Loucy (cell line): Measurements from ENCODE around the gene RASSF4.

Source experiments
- H2AFZ ChIP-seq: fragments of 200-600 bp; sonication (generic); 2 replicates; pipeline ENCODE4 v1.6.0; 2016; ENCODE audit warnings: antibody characterized with exemption, mild to moderate bottlenecking, low read length, moderate library complexity
- H3F3A ChIP-seq: fragments of 200-600 bp; 2 replicates; pipeline ENCODE4 v1.6.0; 2016; ENCODE audit warnings: antibody characterized with exemption, low read depth, mild to moderate bottlenecking
- H3K27me3 ChIP-seq: fragments of 200-600 bp; sonication (generic); 2 replicates; pipeline ENCODE4 v1.6.1; 2014; ENCODE audit warnings: low read length, mild to moderate bottlenecking; ENCODE audit not compliant: insufficient read depth, poor library complexity, severe bottlenecking
- H3K36me3 ChIP-seq: fragments of 200-600 bp; sonication (generic); 2 replicates; pipeline ENCODE4 v1.6.1; 2016; ENCODE audit warnings: low read length; ENCODE audit not compliant: insufficient read depth
- H3K4me1 ChIP-seq: fragments of 200-600 bp; sonication (generic); 2 replicates; pipeline ENCODE4 v1.5.1; 2014; ENCODE audit warnings: low read length, mild to moderate bottlenecking; ENCODE audit not compliant: insufficient read depth, poor library complexity, severe bottlenecking
- H3K4me2 ChIP-seq: fragments of 200-600 bp; sonication (generic); 2 replicates; pipeline ENCODE4 v1.6.0; 2014; ENCODE audit warnings: antibody characterized with exemption, low read length, low read depth, mild to moderate bottlenecking; ENCODE audit not compliant: poor library complexity, severe bottlenecking
- H3K4me3 ChIP-seq: fragments of 200-600 bp; sonication (generic); 2 replicates; pipeline ENCODE4 v1.5.1; 2014; ENCODE audit warnings: low read length, mild to moderate bottlenecking, mixed read lengths; ENCODE audit not compliant: poor library complexity, severe bottlenecking
- H3K79me2 ChIP-seq: fragments of 200-600 bp; sonication (generic); 2 replicates; pipeline ENCODE4 v1.6.1; 2014; ENCODE audit warnings: low read length; ENCODE audit not compliant: insufficient read depth
- H3K9ac ChIP-seq: fragments of 200-600 bp; sonication (generic); 2 replicates; pipeline ENCODE4 v1.6.0; 2014; ENCODE audit warnings: mild to moderate bottlenecking, low read depth, low read length, moderate library complexity; ENCODE audit not compliant: poor library complexity, severe bottlenecking
- H3K9me2 ChIP-seq: fragments of 200-600 bp; sonication (generic); replicated peaks from 2 replicates; pipeline ENCODE4 v1.6.1; 2016; ENCODE audit warnings: low read depth, low read length, mixed read lengths
- H3K9me3 ChIP-seq: fragments of 200-600 bp; sonication (generic); 2 replicates; pipeline ENCODE4 v1.6.1; 2014; ENCODE audit warnings: mild to moderate bottlenecking, antibody characterized with exemption, low read length, low read depth; ENCODE audit not compliant: insufficient read depth
- H4K20me1 ChIP-seq: fragments of 200-600 bp; sonication (generic); 2 replicates; pipeline ENCODE4 v1.6.0; 2014; ENCODE audit warnings: antibody characterized with exemption, low read length, mild to moderate bottlenecking; ENCODE audit not compliant: insufficient read depth, poor library complexity, severe bottlenecking
- EZH2phosphoT487 ChIP-seq: fragments of 200-600 bp; IDR thresholded peaks from 2 replicates; pipeline ENCODE4 v1.6.1; 2018; ENCODE audit warnings: antibody characterized with exemption, mild to moderate bottlenecking, moderate library complexity, borderline replicate concordance
- TF ChIP-seq, protein P1 (sequence below): fragments of 200-600 bp; sonication (generic); conservative IDR thresholded peaks from 2 replicates; pipeline ENCODE4 v1.5.1; 2014; ENCODE audit warnings: mild to moderate bottlenecking, antibody characterized with exemption, low read length

The RASSF4 gene

DNA sequence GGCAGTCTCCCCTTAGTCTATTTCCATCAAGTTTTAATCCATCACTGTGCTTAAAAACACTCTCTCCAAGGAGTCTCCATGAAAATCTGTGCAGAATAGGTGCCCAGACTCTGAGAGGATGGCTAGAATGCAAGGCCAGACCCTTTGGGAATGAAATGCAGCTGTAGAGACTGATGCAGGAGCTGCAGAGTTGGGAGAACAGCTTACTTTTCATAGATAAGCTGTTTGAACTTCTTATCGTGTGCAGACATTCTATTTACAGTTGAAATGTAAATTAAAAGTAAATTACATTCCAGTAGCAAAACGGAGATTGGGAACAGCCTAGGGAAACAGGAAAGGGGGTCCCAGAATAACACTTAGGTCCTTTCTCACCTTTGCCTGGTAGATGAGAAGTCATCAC is 56.0 kb downstream of the RASSF4 start:
- Histone ChIP-seq H2AFZ (no peak overlapping the region), H3K9me3 (no peaks in the 10 kb centered on the region)
- TF ChIP-seq, protein P1, sequence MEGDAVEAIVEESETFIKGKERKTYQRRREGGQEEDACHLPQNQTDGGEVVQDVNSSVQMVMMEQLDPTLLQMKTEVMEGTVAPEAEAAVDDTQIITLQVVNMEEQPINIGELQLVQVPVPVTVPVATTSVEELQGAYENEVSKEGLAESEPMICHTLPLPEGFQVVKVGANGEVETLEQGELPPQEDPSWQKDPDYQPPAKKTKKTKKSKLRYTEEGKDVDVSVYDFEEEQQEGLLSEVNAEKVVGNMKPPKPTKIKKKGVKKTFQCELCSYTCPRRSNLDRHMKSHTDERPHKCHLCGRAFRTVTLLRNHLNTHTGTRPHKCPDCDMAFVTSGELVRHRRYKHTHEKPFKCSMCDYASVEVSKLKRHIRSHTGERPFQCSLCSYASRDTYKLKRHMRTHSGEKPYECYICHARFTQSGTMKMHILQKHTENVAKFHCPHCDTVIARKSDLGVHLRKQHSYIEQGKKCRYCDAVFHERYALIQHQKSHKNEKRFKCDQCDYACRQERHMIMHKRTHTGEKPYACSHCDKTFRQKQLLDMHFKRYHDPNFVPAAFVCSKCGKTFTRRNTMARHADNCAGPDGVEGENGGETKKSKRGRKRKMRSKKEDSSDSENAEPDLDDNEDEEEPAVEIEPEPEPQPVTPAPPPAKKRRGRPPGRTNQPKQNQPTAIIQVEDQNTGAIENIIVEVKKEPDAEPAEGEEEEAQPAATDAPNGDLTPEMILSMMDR = no peak
- TF ChIP-seq EZH2phosphoT487 = no peak

DNA sequence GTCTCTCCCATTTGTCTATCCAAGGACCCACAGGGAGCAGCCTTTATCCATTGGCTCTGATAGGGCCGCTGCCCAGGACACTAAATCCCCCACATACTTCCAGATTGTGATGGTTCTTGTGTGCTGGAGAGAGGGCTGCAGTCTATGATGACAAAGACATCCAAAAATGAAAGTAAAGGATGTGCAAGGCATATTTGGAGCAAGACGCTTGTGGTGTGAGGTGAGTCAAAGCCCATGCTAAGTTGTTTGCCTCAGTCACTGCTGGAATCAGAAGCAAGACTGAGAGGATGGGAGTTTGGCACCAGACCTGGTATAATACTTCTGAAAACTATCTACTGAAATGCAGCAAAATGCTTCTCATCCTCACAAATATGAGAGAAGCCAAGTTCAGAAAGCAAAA is 63.8 kb downstream of the RASSF4 start:
- H3F3A ChIP-seq = no peaks in the 10 kb centered on the region
- H4K20me1 ChIP-seq = no peaks in the 10 kb centered on the region
- no peaks in the 10 kb centered on the region for H3K9me2 ChIP-seq
- H2AFZ ChIP-seq = no peak overlapping the region
- no peak overlapping the region for H3K9ac ChIP-seq
- no peaks in the 10 kb centered on the region for H3K4me1 ChIP-seq
- H3K4me3 ChIP-seq = no peak overlapping the region
- H3K9me3 ChIP-seq = no peaks in the 10 kb centered on the region
- H3K36me3 ChIP-seq = no peaks in the 10 kb centered on the region
- no peak overlapping the region for H3K4me2 ChIP-seq
- H3K79me2 ChIP-seq = no peaks in the 10 kb centered on the region
- H3K27me3 ChIP-seq = no peaks in the 10 kb centered on the region
- no peak for TF ChIP-seq EZH2phosphoT487
- TF ChIP-seq, protein P1 = no peak

More for the DNA sequence above, 56.0 kb downstream of the RASSF4 start:
- H3K9me2 ChIP-seq = no peaks in the 10 kb centered on the region
- no peaks in the 10 kb centered on the region for H4K20me1 ChIP-seq
- no peak overlapping the region for H3K9ac ChIP-seq
- H3K4me3 ChIP-seq = no peak overlapping the region
- no peaks in the 10 kb centered on the region for H3K36me3 ChIP-seq
- H3K4me1 ChIP-seq = no peaks in the 10 kb centered on the region
- H3K79me2 ChIP-seq = no peaks in the 10 kb centered on the region
- H3F3A ChIP-seq = no peaks in the 10 kb centered on the region
- H3K4me2 ChIP-seq = no peak overlapping the region
- no peaks in the 10 kb centered on the region for H3K27me3 ChIP-seq

DNA sequence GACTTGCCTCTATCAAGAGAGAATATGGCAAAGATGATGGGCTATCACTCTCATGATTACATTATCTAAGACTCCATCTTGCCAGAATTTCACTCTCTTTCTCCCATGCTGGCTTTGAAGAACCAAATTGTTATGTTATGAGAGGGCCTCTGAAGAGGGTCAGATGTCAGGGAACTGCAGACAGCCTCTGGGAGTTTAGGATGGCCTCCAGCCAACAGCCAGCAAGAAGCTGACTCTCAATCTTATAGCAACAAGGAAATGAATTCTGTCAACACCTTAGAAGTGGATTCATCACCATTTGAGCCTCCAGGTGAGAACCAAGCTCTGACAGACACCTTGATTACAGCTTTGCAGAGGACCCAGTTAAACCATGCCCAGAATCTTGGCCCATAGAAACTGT is 74.7 kb downstream of the RASSF4 start:
- no peaks in the 10 kb centered on the region for H4K20me1 ChIP-seq
- no peak for TF ChIP-seq EZH2phosphoT487
- TF ChIP-seq, protein P1 = no peak
- no peaks in the 10 kb centered on the region for H3F3A ChIP-seq
- no peaks in the 10 kb centered on the region for H3K79me2 ChIP-seq
- H3K9ac ChIP-seq = no peak overlapping the region
- H2AFZ ChIP-seq = no peak overlapping the region
- no peaks in the 10 kb centered on the region for H3K27me3 ChIP-seq
- no peaks in the 10 kb centered on the region for H3K4me1 ChIP-seq
- no peak overlapping the region for H3K4me2 ChIP-seq
- H3K9me3 ChIP-seq = no peaks in the 10 kb centered on the region
- no peaks in the 10 kb centered on the region for H3K36me3 ChIP-seq
- no peak overlapping the region for H3K4me3 ChIP-seq
- no peaks in the 10 kb centered on the region for H3K9me2 ChIP-seq
